OCI-LY7 (cell line): Measurements from ENCODE around the gene BAIAP2L2. TPM values are rescaled to one million over a fixed set of nuclear protein-coding genes. Genes with fewer than 3 reads are reported as not detected.

Experiments used
- BruUV-seq: library from RNA; stranded (reverse); fragments of 400-500 nt; replicated peaks from 2 replicates; lab custom pipeline; 2021; lab: Mats Ljungman, UMichigan
- CTCF ChIA-PET: fragments of 300-600 bp; sonication (Branson Sonifier 250); formaldehyde crosslinking; loops from one replicate; lab custom pipeline; 2022; ENCODE audit warnings: antibody characterized with exemption; ENCODE audit not compliant: unreplicated experiment; lab: Charles Lee
- POLR2A ChIA-PET: fragments of 300-600 bp; sonication (Branson Sonifier 250); formaldehyde crosslinking; loops from one replicate; lab custom pipeline; 2022; ENCODE audit warnings: antibody characterized with exemption; lab: Charles Lee
- DNase-seq: peaks from one replicate; pipeline ENCODE4 v3.0.0-alpha.2; 2015; ENCODE audit warnings: low spot score
- H2AFZ ChIP-seq: fragments of 200-600 bp; sonication (generic), shearing (Covaris generic); 2 replicates; pipeline ENCODE4 v1.6.1; 2014; ENCODE audit warnings: mild to moderate bottlenecking, antibody characterized with exemption, low read length, moderate library complexity
- H3K27ac ChIP-seq: fragments of 200-600 bp; sonication (generic); 2 replicates; pipeline ENCODE4 v1.5.1; 2014; ENCODE audit warnings: mixed run types, low read depth, mild to moderate bottlenecking, moderate library complexity, low read length, inconsistent platforms; ENCODE audit not compliant: poor library complexity, severe bottlenecking
- H3K36me3 ChIP-seq: fragments of 200-600 bp; sonication (generic); 2 replicates; pipeline ENCODE4 v1.6.1; 2014; ENCODE audit warnings: mild to moderate bottlenecking, antibody characterized with exemption, low read length, moderate library complexity, mixed read lengths; ENCODE audit not compliant: insufficient read depth
- H3K4me1 ChIP-seq: fragments of 200-600 bp; sonication (generic); 2 replicates; pipeline ENCODE4 v1.5.1; 2014; ENCODE audit warnings: mild to moderate bottlenecking, low read length; ENCODE audit not compliant: insufficient read depth, poor library complexity, severe bottlenecking
- H3K4me2 ChIP-seq: fragments of 200-600 bp; sonication (generic); 2 replicates; pipeline ENCODE4 v1.6.1; 2014; ENCODE audit warnings: mild to moderate bottlenecking, low read length
- H3K4me3 ChIP-seq: fragments of 200-600 bp; sonication (generic); 2 replicates; pipeline ENCODE4 v1.5.1; 2014; ENCODE audit warnings: mild to moderate bottlenecking, low read depth, low read length; ENCODE audit not compliant: poor library complexity, severe bottlenecking
- H3K79me2 ChIP-seq: fragments of 200-600 bp; sonication (generic); 2 replicates; pipeline ENCODE4 v1.6.1; 2016; ENCODE audit warnings: low read depth, mild to moderate bottlenecking, low read length, moderate library complexity, mixed read lengths; ENCODE audit not compliant: insufficient read depth
- H3K9me2 ChIP-seq: fragments of 200-600 bp; sonication (generic); 2 replicates; pipeline ENCODE4 v1.6.1; 2016; ENCODE audit warnings: mild to moderate bottlenecking, low read length, mixed read lengths; ENCODE audit not compliant: insufficient read depth
- H3K9me3 ChIP-seq: fragments of 200-600 bp; sonication (generic); 2 replicates; pipeline ENCODE4 v1.6.1; 2014; ENCODE audit warnings: mild to moderate bottlenecking, mixed run types, low read length, mixed read lengths
- H4K20me1 ChIP-seq: fragments of 200-600 bp; sonication (generic); 2 replicates; pipeline ENCODE4 v1.6.1; 2014; ENCODE audit warnings: mild to moderate bottlenecking, antibody characterized with exemption, low read length, moderate library complexity, mixed read lengths; ENCODE audit not compliant: insufficient read depth
- CTCF ChIP-seq: fragments of 200-600 bp; sonication (generic); conservative IDR thresholded peaks from 2 replicates; pipeline ENCODE4 v1.5.1; 2014; ENCODE audit warnings: mild to moderate bottlenecking, antibody characterized with exemption, low read length, moderate library complexity, mixed read lengths
- EZH2phosphoT487 ChIP-seq: fragments of 200-600 bp; sonication (generic); IDR thresholded peaks from 2 replicates; pipeline ENCODE4 v1.6.1; 2018; ENCODE audit warnings: low read depth, borderline replicate concordance, mild to moderate bottlenecking, mixed run types, antibody characterized with exemption, low read length, moderate library complexity, mixed read lengths
- intact Hi-C: fragments of 100-400 bp; cut with micrococcal nuclease; formaldehyde crosslinking; loops from one replicate; pipeline ENCODE4 v1.10.0; 2022; ENCODE audit not compliant: unreplicated experiment
- total RNA-seq, 2 experiments: library from RNA; depleted of rRNA in 1 of 2; stranded (reverse); fragments of >200 nt in 1 of 2; shearing (Covaris generic) in 1 of 2; gene quantifications; 2 replicates each; pipeline ENCODE4 v1.2.3, GENCODE V29; 2014 to 2022

Gene BAIAP2L2
- total RNA-seq, 2 experiments from 2014 or later: 0.35 to 1.9 TPM

- no peak for TF ChIP-seq EZH2phosphoT487
- TF ChIP-seq CTCF: no peak
- Histone ChIP-seq H3K79me2 (no peaks in the 10 kb centered on the region), H3K36me3 (no peaks in the 10 kb centered on the region), H2AFZ (no peak overlapping the region), H3K9me3 (no peaks in the 10 kb centered on the region), H3K4me1 (no peaks in the 10 kb centered on the region), H4K20me1 (no peaks in the 10 kb centered on the region), H3K9me2 (no peaks in the 10 kb centered on the region), H3K4me3 (no peak overlapping the region), H3K27ac (no peak overlapping the region), H3K4me2 (no peak overlapping the region)
- intact Hi-C loops: no loop called here
- CTCF ChIA-PET: no interaction called here
- BruUV-seq: no TSS peak
- POLR2A ChIA-PET: no interaction called here
- DNase-seq: no peak
Observed at GRCh38 chr22:38075105-38075825, 35.2 kb downstream of the BAIAP2L2 start.

- no peaks in the 10 kb centered on the region for H3K9me3 ChIP-seq
- intact Hi-C loops: no loop called here
- no peak overlapping the region for H2AFZ ChIP-seq
- no peaks in the 10 kb centered on the region for H3K4me1 ChIP-seq
- ChIA-PET POLR2A (no interaction called here), CTCF (no interaction called here)
- no peak overlapping the region for H3K4me3 ChIP-seq
- no peak overlapping the region for H3K4me2 ChIP-seq
- H3K79me2 ChIP-seq: no peaks in the 10 kb centered on the region
- no peaks in the 10 kb centered on the region for H3K36me3 ChIP-seq
- BruUV-seq: no TSS peak
- no peaks in the 10 kb centered on the region for H3K9me2 ChIP-seq
- DNase-seq: no peak
- H3K27ac ChIP-seq: no peak overlapping the region
- TF ChIP-seq CTCF (no peak), EZH2phosphoT487 (no peak)
- no peaks in the 10 kb centered on the region for H4K20me1 ChIP-seq
Observed at GRCh38 chr22:38074181-38075104, 36.0 kb downstream of the BAIAP2L2 start.
